Epithelial cell of proximal tubule (primary cell): ENCODE data around the gene CHPF2. TPM values are rescaled to one million over a fixed set of nuclear protein-coding genes. Genes with fewer than 3 reads are reported as not detected.

Experiments
- DNase-seq: peaks from one replicate; pipeline ENCODE4 v3.0.0-alpha.2; 2011; ENCODE audit warnings: low read depth
- H3K4me3 ChIP-seq: 2 replicates; pipeline ENCODE4 v1.5.1; 2011; ENCODE audit warnings: low read depth, mild to moderate bottlenecking, low read length
- total RNA-seq: library from RNA; depleted of rRNA; stranded (reverse); fragments of >200 nt; gene quantifications from 2 replicates; pipeline ENCODE4 v1.2.3, GENCODE V29; 2015
- TF ChIP-seq, protein P1 (sequence below): conservative IDR thresholded peaks from 2 replicates; pipeline ENCODE4 v1.5.1; 2012; ENCODE audit warnings: low read depth, mild to moderate bottlenecking, low read length

The CHPF2 gene
- total RNA-seq, 1 donor from 2014 or later: 40.1 TPM

DNA sequence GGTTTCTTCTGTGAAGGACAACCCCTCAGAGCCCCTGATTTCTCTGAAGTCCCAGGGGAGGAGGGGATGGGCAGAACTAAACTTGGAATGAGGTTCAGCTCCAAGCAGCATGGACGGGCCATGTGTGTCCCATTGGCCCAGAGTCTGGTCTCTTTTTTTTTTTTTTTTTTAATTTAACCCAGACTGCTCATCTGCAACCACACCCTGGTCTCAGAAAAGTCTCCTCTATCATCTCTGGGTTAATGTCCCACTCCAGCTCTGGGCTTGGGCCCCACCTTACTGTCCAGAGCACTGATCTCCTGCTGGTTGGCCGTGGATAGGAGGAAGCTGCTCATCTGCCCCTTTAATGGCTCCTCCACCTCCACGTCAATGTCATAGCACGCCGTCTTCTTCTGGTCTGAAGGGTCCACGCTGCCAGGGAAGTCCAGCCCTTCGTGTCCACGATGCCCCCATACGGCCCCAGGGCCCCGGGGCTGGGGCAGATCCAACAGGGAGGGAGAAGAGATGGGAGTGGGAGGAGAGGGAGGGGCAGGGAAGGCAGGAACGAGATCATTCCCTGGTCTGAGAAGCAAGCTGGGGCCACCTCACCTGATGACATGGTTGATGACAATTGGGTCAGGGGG, 7.7 kb downstream of the CHPF2 start:
- DNase-seq: no peak
- H3K4me3 ChIP-seq: no peak overlapping the region
- TF ChIP-seq, protein P1, sequence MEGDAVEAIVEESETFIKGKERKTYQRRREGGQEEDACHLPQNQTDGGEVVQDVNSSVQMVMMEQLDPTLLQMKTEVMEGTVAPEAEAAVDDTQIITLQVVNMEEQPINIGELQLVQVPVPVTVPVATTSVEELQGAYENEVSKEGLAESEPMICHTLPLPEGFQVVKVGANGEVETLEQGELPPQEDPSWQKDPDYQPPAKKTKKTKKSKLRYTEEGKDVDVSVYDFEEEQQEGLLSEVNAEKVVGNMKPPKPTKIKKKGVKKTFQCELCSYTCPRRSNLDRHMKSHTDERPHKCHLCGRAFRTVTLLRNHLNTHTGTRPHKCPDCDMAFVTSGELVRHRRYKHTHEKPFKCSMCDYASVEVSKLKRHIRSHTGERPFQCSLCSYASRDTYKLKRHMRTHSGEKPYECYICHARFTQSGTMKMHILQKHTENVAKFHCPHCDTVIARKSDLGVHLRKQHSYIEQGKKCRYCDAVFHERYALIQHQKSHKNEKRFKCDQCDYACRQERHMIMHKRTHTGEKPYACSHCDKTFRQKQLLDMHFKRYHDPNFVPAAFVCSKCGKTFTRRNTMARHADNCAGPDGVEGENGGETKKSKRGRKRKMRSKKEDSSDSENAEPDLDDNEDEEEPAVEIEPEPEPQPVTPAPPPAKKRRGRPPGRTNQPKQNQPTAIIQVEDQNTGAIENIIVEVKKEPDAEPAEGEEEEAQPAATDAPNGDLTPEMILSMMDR: no peak

DNA sequence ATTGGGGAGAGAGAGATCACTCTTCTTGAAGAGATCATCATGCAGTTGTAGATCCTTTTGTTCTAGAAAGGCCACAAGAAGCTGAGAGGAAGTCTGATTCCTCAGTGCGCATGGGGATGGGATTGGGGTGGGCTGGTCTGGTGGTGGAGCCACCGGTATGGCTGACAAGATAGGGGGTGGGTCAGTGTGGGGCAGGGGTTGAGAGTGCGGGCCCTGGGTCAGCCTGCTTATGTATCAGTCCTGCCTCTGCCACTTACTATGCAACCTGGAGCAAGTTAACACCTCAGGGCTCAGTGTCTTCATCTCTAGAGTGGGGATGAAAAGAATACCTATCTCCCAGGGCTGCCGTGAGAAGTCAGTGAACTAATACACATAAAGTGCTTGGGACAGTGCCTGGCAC, 8.3 kb downstream of the CHPF2 start:
- TF ChIP-seq, protein P1: no peak
- DNase-seq: no peak
- H3K4me3 ChIP-seq: no peak overlapping the region

DNA sequence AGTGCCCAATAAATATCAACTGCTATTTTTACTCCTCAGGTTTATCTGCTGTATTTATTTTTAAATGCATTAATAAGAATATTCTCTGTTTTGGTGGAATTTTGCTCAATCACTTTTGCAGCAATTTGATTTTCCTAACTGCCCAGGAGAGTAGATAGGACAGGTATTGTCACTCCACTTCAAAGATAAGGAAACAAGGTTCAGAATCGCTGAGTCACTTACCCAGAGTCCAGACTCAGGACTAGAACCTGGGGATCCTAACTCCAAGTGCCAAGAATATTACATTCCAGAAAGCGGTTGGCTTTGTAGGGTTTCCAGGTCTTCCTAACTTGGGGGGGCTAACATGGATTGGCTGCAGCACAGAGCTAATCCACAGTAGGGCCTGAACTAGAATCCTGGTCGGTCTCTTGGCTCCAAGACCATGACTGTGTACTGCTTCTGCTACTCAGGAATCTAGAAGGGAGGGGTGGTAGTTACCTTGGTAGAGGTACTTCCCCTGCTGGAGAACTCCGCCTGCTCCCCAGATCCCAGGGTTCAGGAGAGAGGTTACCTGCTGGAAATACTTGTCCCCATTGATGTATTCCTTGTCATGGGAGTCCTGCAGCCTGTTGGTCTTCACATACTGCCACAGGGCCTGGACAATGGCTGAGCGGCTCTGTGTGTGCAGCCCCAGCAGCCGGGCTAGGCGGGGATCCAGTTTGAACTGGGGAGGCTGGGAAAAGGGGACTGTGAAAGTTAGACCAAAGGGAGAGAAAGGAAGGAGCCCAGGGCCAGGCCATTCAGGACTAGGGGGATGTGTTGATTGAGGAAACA, 8.9 kb downstream of the CHPF2 start:
- no peak overlapping the region for H3K4me3 ChIP-seq
- no peak for DNase-seq
- TF ChIP-seq, protein P1: no peak

DNA sequence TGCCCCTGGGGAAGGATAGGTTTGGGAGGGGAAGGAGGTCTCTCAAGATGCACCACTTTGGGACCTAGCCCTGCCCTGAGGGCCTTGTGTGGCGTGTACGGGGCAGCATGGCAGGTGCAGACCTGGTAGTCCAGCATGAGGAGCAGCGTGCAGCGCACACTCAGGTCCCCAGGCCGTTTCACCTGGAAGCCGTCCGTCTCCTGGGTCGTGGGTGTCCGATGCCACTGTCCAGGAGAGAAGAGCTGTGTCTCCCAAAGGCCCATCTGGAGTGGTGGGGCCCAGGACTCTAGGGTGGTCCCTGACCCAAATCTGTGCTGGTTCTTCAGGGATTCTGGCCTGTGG, 9.4 kb downstream of the CHPF2 start:
- no peak for DNase-seq

DNA sequence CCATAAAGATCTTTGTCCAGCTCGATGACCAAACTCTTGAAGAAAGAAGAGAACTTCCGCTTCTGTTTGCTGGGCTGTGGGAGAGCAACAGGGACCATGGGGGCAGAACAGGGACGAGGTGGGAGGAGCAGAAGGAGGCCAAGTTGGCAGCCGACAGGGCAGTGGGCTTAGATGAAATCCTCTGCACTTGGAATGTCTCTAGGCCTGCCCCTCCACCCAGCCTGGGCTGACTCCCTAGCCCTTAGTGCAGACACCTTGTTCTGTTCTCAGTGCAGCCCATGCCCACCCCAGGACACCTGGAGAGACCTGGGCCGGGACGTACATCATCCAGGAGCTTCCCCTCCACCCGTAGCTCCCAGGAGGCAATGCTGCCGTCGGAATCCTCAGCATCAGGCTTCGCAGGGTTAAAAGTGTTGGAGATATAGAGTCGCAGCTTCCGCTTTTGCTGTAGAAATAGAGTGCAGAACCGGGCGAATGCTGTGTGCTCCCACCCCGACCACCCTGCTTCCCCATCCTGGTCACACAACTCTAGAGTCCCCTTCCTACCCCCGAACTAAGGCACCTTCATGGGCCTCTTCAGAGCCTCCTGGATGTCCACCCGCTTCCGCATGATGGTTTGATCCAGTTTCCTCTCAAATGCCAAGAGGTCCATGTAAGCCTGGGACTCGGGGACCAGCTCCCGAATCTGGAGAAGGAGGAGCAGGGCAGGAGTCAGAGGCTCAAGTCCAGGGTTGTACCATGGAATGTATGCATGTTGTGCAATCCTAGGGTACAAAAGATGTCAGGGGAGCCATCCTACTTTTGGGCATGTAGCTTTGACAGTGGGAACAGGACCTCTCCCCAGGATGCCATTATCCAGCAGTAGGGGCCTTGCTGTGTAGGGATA, 10.1 kb downstream of the CHPF2 start:
- no peak overlapping the region for H3K4me3 ChIP-seq
- TF ChIP-seq, protein P1: no peak
- no peak for DNase-seq

More for the DNA sequence above, 9.4 kb downstream of the CHPF2 start:
- no peak overlapping the region for H3K4me3 ChIP-seq
- TF ChIP-seq, protein P1: no peak

DNA sequence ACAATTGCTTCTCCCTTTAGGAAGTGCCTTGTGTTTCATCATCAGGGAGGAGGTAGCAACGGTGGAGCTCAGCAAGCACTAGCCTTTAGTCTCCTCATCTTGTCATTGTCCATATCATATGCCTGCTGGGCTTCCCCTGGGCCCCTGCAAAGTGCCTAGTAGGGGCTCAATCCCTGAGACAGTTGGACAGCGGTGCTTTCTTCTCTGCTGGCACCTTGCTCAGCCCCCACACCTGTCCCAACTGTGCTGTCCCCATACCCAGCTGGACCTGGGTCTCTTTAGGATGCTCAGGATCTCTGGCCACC, 10.7 kb downstream of the CHPF2 start:
- TF ChIP-seq, protein P1: no peak
- no peak overlapping the region for H3K4me3 ChIP-seq
- no peak for DNase-seq
